GM18867 (cell line): Measurements from ENCODE around the gene AKT1.
A peak's percentile ranks its signal among the peaks of the same experiment; 100 is the strongest.
"Not testable (repeated sequence)": the region's sequence is repeated elsewhere in the genome, so short reads cannot be mapped to it uniquely, and the experiment has no call there.

Experiments
- ATAC-seq: cut with Tn5 transposase; IDR thresholded peaks from one replicate; pipeline ENCODE4 v1.9.1; 2021; ENCODE audit warnings: mild to moderate bottlenecking, moderate library complexity; ENCODE audit not compliant: unreplicated experiment

AKT1 gene

DNA sequence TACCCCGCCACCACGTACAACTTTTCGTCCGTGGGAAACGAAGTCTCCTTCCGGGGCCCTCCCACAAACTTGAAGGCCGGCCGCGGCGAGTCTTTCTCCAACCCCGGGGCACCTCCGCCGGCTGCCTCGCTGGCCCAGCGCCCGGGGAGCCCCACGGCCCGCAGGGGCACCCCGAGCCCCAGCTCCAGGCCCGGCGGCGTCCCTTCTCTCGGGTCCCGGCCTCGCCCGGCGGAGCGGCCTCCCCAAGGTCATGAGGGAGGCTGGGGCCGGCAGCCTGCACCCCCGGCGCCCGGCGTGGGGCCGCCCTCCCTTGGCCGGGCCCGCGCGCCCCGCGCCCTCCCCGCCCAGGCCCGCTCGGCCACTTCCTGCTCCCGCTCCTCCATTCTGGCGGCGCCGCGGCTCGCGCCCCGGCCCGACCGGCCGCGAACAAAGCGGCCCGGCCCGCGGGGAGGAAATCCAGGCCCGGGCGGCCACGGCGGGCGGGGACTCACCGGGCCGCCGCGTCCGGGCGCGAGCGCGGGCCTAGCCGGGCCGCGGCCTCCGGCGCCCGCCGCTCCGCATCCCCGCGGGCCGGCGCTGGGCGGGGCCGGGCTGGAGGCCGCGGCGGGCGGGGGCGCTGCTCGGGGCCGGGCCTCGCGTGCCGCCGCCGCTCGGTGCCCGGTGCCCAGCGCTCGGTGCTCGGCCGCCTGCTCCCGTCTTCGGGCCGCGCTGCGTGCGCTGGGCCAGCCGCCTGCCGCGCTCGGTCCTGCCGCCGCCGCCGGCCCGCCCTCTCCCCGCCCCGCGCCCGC lies at the start of gene AKT1:
Gene AKT1 (minus strand): TSS at position 756 of the 788 bp plus-strand sequence. CDS start 3,105 bp downstream, outside the sequence.
- ATAC-seq, result peak; percentile 35

GRCh38 chr14:104845033-104845666 lies 49.6 kb upstream of the AKT1 start:
- no peak for ATAC-seq

- no peak for ATAC-seq
Observed at GRCh38 chr14:104844306-104845032, 48.9 kb upstream of the AKT1 start.

GRCh38 chr14:104843442-104844305 lies 48.1 kb upstream of the AKT1 start:
- no peak for ATAC-seq

- ATAC-seq, result no peak
Observed at GRCh38 chr14:104843006-104843405, 47.5 kb upstream of the AKT1 start.

GRCh38 chr14:104841730-104842129 lies 46.2 kb upstream of the AKT1 start:
- ATAC-seq, result no peak

GRCh38 chr14:104836171-104836935 lies 40.8 kb upstream of the AKT1 start:
- not testable (repeated sequence) for ATAC-seq

DNA sequence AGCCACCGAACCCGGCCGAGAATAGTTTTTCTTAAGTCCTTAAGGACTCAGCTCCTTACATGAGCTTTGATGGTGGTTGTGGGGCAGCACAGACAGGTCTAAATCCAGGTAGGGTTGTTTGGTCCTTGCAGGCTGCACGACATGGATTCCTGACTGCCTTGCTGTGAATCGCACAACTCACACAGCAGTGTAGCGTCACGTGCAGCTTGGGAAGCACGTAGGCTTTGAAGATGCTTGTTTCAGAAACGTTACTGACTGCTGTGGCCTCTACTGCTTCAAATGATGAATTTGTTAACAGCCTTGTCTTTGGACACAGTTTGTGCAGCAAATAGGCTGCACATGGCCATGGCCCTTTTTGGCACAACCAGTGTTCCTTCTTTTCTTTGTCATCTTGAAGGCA lies 35.2 kb upstream of the AKT1 start:
- no peak for ATAC-seq

- no peak for ATAC-seq
Observed at GRCh38 chr14:104827177-104828055, 31.9 kb upstream of the AKT1 start.

DNA sequence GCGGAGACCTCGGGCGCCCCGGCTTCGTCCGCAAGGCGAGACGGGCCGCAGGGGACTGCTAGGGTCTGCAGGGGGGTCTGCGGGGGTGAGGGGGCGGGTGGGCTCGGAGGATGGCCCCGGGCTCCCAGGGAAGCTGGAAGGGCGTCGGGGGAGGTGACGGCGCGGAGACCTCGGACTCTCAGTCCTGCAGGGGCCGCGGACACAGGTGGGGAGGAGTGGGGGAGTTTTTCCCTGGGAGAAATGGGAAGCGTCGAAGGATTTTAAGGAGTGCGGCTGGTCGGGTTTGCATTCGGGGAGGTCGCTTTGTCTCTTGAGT lies 31.3 kb upstream of the AKT1 start:
- no peak for ATAC-seq

GRCh38 chr14:104826189-104826860 lies 30.8 kb upstream of the AKT1 start:
- ATAC-seq, result peak; percentile 78

- no peak for ATAC-seq
Observed at GRCh38 chr14:104824353-104824997, 28.9 kb upstream of the AKT1 start.

GRCh38 chr14:104822821-104823615 lies 27.5 kb upstream of the AKT1 start:
- no peak for ATAC-seq

DNA sequence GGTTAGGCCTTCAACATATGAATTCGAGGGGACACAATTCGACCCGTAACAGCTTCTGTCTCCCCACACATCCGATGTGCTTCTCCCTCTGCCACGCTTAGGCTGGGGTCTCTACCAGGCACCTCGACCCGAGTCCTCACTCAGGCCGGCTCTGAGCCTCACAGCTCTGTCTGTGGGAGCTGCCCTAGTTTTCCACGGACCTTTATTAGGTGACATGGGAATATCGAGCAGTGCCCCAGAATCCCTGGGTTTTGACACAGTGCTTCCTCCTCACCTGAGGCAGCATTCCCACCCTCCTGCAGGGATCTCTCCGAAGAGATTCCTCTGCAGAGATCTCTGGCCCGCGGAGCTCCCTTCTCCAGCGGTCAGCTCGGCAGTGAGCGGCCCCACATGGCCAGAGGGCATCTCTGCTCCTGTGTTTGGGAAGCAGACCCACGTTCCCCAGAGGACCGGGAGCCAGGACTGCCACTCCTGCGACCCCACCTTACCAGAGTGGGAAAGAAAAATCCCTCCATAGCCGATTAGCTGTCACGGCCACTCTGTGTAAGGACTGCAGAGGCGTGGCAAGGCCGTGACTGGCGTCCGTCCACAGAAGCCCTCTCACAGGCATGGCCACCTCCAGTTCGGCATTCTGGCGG lies 26.5 kb upstream of the AKT1 start:
- ATAC-seq, result no peak

DNA sequence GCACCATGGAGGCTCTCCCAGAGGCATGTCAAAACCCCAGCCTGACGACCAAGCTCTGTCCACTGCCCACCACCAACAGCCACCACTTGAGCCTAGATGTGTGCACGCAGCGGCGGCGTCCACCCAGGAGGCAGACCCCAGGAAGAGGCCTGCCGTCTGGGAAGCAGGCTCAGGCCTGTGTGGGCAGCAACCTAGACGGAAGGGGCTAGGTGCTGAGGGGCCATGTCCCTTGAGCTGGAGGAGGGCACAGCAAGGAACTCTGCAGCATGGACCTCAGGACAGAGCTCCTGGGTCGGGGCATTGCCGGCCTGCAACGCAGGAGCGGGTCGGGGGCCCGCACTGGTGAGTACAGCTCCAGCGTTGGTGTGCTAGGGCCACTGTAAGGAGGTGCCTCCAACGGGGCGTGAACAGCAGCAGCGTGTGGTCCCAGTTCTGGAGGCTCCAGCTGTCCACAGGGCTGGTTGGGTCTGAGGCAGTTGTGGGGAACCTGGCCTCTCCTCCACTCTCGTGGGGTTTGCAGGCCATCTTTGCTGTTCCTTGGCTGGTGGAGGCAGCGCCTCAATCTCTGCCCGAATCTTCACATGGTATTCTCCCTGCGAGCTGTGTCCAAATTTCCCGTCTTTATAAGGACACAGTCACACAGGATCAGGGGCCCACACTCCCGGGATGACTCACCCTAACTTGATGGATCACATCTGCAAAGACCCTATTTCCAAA lies 25.8 kb upstream of the AKT1 start:
- no peak for ATAC-seq

DNA sequence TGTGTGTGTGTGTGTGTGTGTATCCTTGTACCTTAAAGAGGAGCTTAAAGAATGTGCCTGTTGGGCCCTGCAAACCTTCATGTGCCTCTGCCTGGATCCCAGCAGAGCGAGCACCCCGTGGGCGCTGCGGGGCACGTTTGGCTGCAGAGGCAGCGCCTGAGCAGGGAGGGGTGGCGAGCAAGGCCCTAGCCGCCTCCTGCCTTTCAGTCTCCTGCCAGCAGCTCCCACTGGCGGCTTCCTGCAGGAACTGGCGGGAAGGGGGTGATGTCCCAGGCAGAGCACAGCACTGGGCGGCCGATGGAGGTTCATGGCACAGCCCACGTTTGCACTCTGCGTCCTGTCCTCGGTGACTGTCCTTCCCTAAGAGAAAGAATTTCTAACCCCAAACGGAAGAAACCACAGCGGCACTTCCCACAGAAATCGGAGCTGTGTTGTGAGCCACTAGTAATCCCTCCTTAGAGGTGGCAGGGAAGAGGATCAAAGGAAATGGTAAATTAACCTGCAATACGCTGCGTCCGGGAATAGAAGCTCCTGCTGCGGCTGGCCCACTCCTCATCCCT lies 25.2 kb upstream of the AKT1 start:
- ATAC-seq, result no peak
